ENCODE results near the gene LRRC72. TPM values are rescaled to one million over a fixed set of nuclear protein-coding genes. Genes with fewer than 3 reads are reported as not detected.

Gene LRRC72
- total and polyA plus RNA-seq, 7 experiments from 2014 or later: not detected

DNA sequence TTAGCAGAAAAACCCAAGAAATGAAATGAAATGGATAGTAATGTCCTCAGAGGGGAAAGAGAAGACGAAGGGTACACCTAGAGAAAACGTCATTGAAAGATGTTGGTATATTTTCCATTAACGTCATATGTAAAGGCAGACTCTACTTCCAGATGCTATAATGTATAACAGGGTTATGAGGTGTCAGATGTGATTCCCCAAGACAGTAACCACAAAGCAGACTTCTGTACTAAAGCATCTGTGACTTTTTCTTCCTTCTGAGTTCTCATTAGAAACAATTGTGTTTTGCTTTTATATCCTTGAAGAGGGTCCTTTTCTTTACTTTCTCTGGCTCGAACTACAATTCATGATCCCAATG, 37.4 kb downstream of the LRRC72 start:
- intact Hi-C loops (cut with micrococcal nuclease): no loop called here
- no peaks in the 10 kb centered on the region for H3K27me3 ChIP-seq (ENCODE audit: control insufficient read depth in 2 of 2, insufficient read depth in 2 of 2, low read length in 2 of 2)
- Mint-ChIP-seq H3K27ac (peak overlapping the region in 5 of 9 donors; percentile 2 to 93 (median 85)), H3K9me3 (no peaks in the 10 kb centered on the region), H3K27me3 (peaks cover 0 to 7% (median 4%) of the 10 kb centered on the region in 5 donors), H3K4me3 (peak overlapping the region in 6 of 10 donors; percentile 81 to 95 (median 89)), H3K4me1 (peaks cover 4 to 31% (median 23%) of the 10 kb centered on the region in 7 donors), H3K36me3 (no peaks in the 10 kb centered on the region)
- no peaks in the 10 kb centered on the region for H3K9me3 ChIP-seq (ENCODE audit: control insufficient read depth in 2 of 3, low read length in 3 of 3)
- H3K4me3 ChIP-seq (ENCODE audit: low read length): no peak overlapping the region
- ChIA-PET POLR2A (interaction anchor here (0.6 kb wide), 1 partner anchor 55 kb away, joined by 4 read pairs; no protein-coding TSS in a partner anchor), CTCF (interaction anchor here (0.6 to 2.3 kb wide), 8 partner anchors 58 to 486 kb away, joined by 3 to 28 read pairs (median 4); partner anchors contain the start of gene CRPPA)
- ATAC-seq (peak; percentile 45), DNase-seq (peak in 1 of 9 donors; percentile 5)
- no peak overlapping the region for H3K27ac ChIP-seq (ENCODE audit: low read depth, low read length)
- H3K4me1 ChIP-seq (ENCODE audit: control insufficient read depth in 2 of 2, insufficient read depth in 2 of 2, low read length in 2 of 2): peaks cover 0 to 5% of the 10 kb centered on the region in 2 donors
- H3K36me3 ChIP-seq (ENCODE audit: control insufficient read depth in 2 of 3, insufficient read depth in 3 of 3, low read length in 3 of 3): no peaks in the 10 kb centered on the region

DNA sequence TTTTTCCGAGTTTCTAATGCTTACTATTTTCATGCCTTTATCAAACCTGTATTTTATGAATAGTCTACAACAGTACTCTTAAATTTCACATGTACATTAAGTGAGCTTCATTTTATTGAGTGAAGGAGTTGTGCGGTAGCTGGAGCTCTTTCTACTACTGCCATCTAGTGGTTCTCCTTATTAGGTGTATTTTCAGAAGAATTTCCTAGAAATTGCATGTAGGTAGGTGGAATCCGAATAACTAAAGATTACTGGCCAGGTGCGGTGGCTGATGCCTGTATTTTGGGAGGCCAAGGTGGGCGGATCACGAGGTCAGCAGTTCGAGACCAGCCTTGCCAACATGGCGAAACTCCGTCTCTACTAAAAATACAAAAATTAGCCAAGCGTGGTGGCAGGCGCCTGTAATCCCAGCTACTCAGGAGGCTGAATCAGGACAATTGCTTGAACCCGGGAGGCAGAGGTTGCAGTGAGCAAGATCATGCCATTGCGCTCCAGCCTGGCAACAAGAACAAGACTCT, 38.3 kb downstream of the LRRC72 start:
- Mint-ChIP-seq H3K27me3 (peaks cover 0 to 7% (median 4%) of the 10 kb centered on the region in 5 donors), H3K4me1 (peaks cover 4 to 31% (median 23%) of the 10 kb centered on the region in 7 donors), H3K27ac (peak overlapping the region in 3 of 9 donors; percentile 17 to 93 (median 41)), H3K9me3 (no peaks in the 10 kb centered on the region), H3K4me3 (peak overlapping the region in 8 of 10 donors; percentile 8 to 95 (median 48)), H3K36me3 (no peaks in the 10 kb centered on the region)
- intact Hi-C loops (cut with micrococcal nuclease): loop anchor here (1.0 kb wide), 2 partner anchors 133 to 487 kb away; no protein-coding TSS in a partner anchor
- no peaks in the 10 kb centered on the region for H3K9me3 ChIP-seq (ENCODE audit: control insufficient read depth in 2 of 3, low read length in 3 of 3)
- H3K4me1 ChIP-seq (ENCODE audit: control insufficient read depth in 2 of 2, insufficient read depth in 2 of 2, low read length in 2 of 2): peaks cover 0 to 5% of the 10 kb centered on the region in 2 donors
- no peak overlapping the region for H3K27ac ChIP-seq (ENCODE audit: low read depth, low read length)
- no peaks in the 10 kb centered on the region for H3K36me3 ChIP-seq (ENCODE audit: control insufficient read depth in 2 of 3, insufficient read depth in 3 of 3, low read length in 3 of 3)
- ChIA-PET POLR2A (no interaction called here), CTCF (interaction anchor here (0.6 to 2.3 kb wide), 18 partner anchors 11 to 884 kb away, joined by 3 to 28 read pairs (median 3); partner anchors contain the start of gene CRPPA)
- DNase-seq (peak in 6 of 9 donors; percentile 24 to 59 (median 52)), ATAC-seq (peak; percentile 73)
- no peak overlapping the region for H3K4me3 ChIP-seq (ENCODE audit: low read length)
- H3K27me3 ChIP-seq (ENCODE audit: control insufficient read depth in 2 of 2, insufficient read depth in 2 of 2, low read length in 2 of 2): no peaks in the 10 kb centered on the region

DNA sequence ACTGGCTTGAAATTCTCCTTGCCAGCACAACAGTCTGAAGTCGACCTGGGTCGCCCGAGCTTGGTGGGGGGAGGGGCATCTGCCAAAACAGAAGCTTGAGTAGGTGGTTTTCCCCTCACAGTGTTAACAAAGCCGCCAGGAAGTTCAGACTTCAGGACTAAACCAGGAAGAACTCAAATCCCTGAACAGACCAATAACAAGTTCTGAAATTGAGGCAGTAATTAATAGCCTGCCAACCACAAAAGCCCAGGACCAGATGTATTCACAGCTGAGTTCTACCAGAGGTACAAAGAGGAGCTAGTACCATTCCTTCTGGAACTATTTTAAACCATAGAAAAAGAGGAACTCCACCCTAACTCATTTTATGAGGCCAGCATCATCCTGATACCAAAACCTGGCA, 45.3 kb downstream of the LRRC72 start:
- peaks cover 0 to 3% (median 0%) of the 10 kb centered on the region in 11 donors for H3K9me3 Mint-ChIP-seq
- H3K27ac Mint-ChIP-seq: no peak overlapping the region
- Histone ChIP-seq H3K27ac (ENCODE audit: low read depth, low read length) (no peak overlapping the region), H3K4me1 (ENCODE audit: control insufficient read depth in 2 of 2, insufficient read depth in 2 of 2, low read length in 2 of 2) (no peaks in the 10 kb centered on the region), H3K4me3 (ENCODE audit: low read length) (no peak overlapping the region), H3K36me3 (ENCODE audit: control insufficient read depth in 2 of 3, insufficient read depth in 3 of 3, low read length in 3 of 3) (no peaks in the 10 kb centered on the region), H3K27me3 (ENCODE audit: control insufficient read depth in 2 of 2, insufficient read depth in 2 of 2, low read length in 2 of 2) (no peaks in the 10 kb centered on the region), H3K9me3 (ENCODE audit: control insufficient read depth in 2 of 3, low read length in 3 of 3) (no peaks in the 10 kb centered on the region)
- intact Hi-C loops (cut with micrococcal nuclease): no loop called here
- peaks cover 0 to 7% (median 6%) of the 10 kb centered on the region in 5 donors for H3K27me3 Mint-ChIP-seq
- H3K4me1 Mint-ChIP-seq: no peaks in the 10 kb centered on the region
- peaks cover 0 to 5% (median 0%) of the 10 kb centered on the region in 5 donors for H3K36me3 Mint-ChIP-seq
- DNase-seq (no peak), ATAC-seq (no peak)
- CTCF ChIA-PET: interaction anchor here (1.2 kb wide), 1 partner anchor 495 kb away, joined by 5 read pairs; no protein-coding TSS in a partner anchor
- POLR2A ChIA-PET: no interaction called here
- H3K4me3 Mint-ChIP-seq: no peak overlapping the region

DNA sequence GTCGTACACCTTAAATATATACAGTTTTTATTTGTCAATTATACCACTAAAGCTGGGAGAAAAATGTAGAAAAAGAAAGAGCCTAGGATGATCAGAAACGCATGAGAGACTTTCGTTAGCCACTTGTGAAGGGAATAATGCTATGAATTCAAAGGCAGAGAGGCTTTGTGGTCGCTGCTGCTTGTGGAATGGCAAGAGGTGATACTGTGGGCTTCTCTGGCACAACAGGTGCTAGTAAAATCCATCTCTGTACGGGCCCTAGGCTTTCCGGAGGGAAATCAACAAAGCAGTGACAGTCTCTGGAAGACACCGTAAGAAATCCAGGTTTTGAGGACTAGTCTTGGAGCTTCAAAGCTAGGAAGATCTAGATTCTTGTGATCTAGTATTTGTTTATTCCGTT, 52.6 kb downstream of the LRRC72 start:
- H3K9me3 Mint-ChIP-seq: no peaks in the 10 kb centered on the region
- H3K4me3 Mint-ChIP-seq: no peak overlapping the region
- intact Hi-C loops (cut with micrococcal nuclease): no loop called here
- Histone ChIP-seq H3K27me3 (ENCODE audit: control insufficient read depth in 2 of 2, insufficient read depth in 2 of 2, low read length in 2 of 2) (no peaks in the 10 kb centered on the region), H3K36me3 (ENCODE audit: control insufficient read depth in 2 of 3, insufficient read depth in 3 of 3, low read length in 3 of 3) (no peaks in the 10 kb centered on the region), H3K4me1 (ENCODE audit: control insufficient read depth in 2 of 2, insufficient read depth in 2 of 2, low read length in 2 of 2) (no peaks in the 10 kb centered on the region), H3K27ac (ENCODE audit: low read depth, low read length) (no peak overlapping the region), H3K4me3 (ENCODE audit: low read length) (no peak overlapping the region), H3K9me3 (ENCODE audit: control insufficient read depth in 2 of 3, low read length in 3 of 3) (no peaks in the 10 kb centered on the region)
- peaks cover 0 to 11% (median 2%) of the 10 kb centered on the region in 5 donors for H3K27me3 Mint-ChIP-seq
- no peaks in the 10 kb centered on the region for H3K4me1 Mint-ChIP-seq
- POLR2A ChIA-PET: no interaction called here
- ATAC-seq: no peak
- DNase-seq: no peak
- CTCF ChIA-PET: no interaction called here
- no peaks in the 10 kb centered on the region for H3K36me3 Mint-ChIP-seq
- H3K27ac Mint-ChIP-seq: no peak overlapping the region

DNA sequence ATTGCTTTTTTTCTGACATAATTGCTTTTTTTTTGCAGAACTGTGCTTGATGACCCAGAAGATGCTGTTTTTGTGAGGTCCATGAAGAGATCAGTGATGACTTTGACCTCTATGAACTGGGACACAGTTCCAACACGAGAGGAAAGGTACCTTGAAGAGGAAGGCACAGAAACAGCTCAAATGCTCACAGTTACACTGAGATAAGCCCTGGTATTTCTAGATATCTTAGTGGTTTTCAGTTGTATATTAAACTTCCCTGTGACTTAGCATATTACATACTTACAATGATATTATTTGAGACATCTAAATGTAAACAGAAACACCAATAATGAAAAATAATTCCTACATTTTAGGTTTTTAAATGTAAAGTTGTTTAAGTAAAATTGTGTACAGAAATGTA, 54.7 kb downstream of the LRRC72 start:
- CTCF ChIA-PET: no interaction called here
- peaks cover 0 to 1% (median 0%) of the 10 kb centered on the region in 7 donors for H3K4me1 Mint-ChIP-seq
- intact Hi-C loops (cut with micrococcal nuclease): no loop called here

DNA sequence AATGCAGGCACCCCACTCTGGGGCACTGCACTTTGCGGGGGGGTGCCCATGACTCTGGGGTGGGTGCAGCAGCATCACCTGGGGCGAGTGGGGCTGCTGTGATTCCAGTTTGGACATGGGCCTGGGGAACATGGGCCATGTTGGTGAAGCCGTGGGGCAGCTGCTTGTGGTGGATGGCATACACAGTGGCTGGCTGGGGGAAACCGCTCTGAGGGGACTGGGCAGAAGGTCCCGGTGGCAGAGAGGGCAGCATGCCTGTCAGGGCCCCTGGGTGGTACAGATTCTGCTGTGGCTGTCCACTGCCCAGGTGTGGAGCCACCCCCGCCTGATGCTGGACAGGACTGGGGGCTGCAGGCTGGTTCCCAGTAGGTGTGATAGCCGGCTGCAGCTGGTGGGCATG, 57.2 kb downstream of the LRRC72 start:
- Histone ChIP-seq H3K4me3 (ENCODE audit: low read length) (no peak overlapping the region), H3K36me3 (ENCODE audit: control insufficient read depth in 2 of 3, insufficient read depth in 3 of 3, low read length in 3 of 3) (no peaks in the 10 kb centered on the region), H3K9me3 (ENCODE audit: control insufficient read depth in 2 of 3, low read length in 3 of 3) (no peaks in the 10 kb centered on the region), H3K27me3 (ENCODE audit: control insufficient read depth in 2 of 2, insufficient read depth in 2 of 2, low read length in 2 of 2) (no peaks in the 10 kb centered on the region), H3K27ac (ENCODE audit: low read depth, low read length) (no peak overlapping the region), H3K4me1 (ENCODE audit: control insufficient read depth in 2 of 2, insufficient read depth in 2 of 2, low read length in 2 of 2) (no peaks in the 10 kb centered on the region)
- POLR2A ChIA-PET: no interaction called here
- Mint-ChIP-seq H3K4me1 (peaks cover 0 to 3% (median 0%) of the 10 kb centered on the region in 7 donors), H3K27me3 (peaks cover 0 to 10% (median 2%) of the 10 kb centered on the region in 5 donors), H3K9me3 (peaks cover 0 to 3% (median 0%) of the 10 kb centered on the region in 11 donors), H3K36me3 (peaks cover 0 to 3% (median 0%) of the 10 kb centered on the region in 5 donors), H3K27ac (no peak overlapping the region), H3K4me3 (no peak overlapping the region)
- intact Hi-C loops (cut with micrococcal nuclease): no loop called here
- CTCF ChIA-PET: no interaction called here
- ATAC-seq: no peak
- no peak for DNase-seq

More for the DNA sequence above, 54.7 kb downstream of the LRRC72 start:
- ATAC-seq (no peak), DNase-seq (no peak)
- H3K4me3 ChIP-seq (ENCODE audit: low read length): no peak overlapping the region
- H3K9me3 ChIP-seq (ENCODE audit: control insufficient read depth in 2 of 3, low read length in 3 of 3): no peaks in the 10 kb centered on the region
- Mint-ChIP-seq H3K36me3 (peaks cover 0 to 3% (median 0%) of the 10 kb centered on the region in 5 donors), H3K4me3 (no peak overlapping the region), H3K27me3 (peaks cover 0 to 11% (median 2%) of the 10 kb centered on the region in 5 donors), H3K9me3 (peaks cover 0 to 3% (median 0%) of the 10 kb centered on the region in 11 donors), H3K27ac (no peak overlapping the region)
- no peaks in the 10 kb centered on the region for H3K4me1 ChIP-seq (ENCODE audit: control insufficient read depth in 2 of 2, insufficient read depth in 2 of 2, low read length in 2 of 2)
- POLR2A ChIA-PET: interaction anchor here (0.6 kb wide), 1 partner anchor 1343 kb away, joined by 3 read pairs; no protein-coding TSS in a partner anchor
- no peaks in the 10 kb centered on the region for H3K36me3 ChIP-seq (ENCODE audit: control insufficient read depth in 2 of 3, insufficient read depth in 3 of 3, low read length in 3 of 3)
- no peak overlapping the region for H3K27ac ChIP-seq (ENCODE audit: low read depth, low read length)
- no peaks in the 10 kb centered on the region for H3K27me3 ChIP-seq (ENCODE audit: control insufficient read depth in 2 of 2, insufficient read depth in 2 of 2, low read length in 2 of 2)

DNA sequence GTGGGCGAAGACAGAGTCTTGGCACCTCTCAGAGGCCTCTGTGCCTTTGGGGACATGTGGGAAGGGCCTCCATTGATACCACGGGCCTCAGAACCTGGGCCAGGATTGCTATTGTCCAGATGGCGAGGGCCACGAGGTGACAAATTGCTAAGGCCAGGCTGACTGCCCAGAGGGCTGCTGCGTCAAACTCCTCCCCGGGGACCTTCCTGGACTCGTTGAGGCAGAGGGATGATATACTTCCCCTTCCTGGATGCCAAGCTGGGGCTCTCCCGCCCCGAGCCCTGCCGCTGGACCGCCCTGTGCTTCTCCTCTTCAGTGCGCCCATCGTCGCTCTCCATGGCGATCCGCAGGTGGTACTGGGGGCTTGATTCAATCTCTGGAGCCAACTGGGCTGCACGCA, 58.9 kb downstream of the LRRC72 start:
- Histone ChIP-seq H3K27ac (ENCODE audit: low read depth, low read length) (no peak overlapping the region), H3K36me3 (ENCODE audit: control insufficient read depth in 2 of 3, insufficient read depth in 3 of 3, low read length in 3 of 3) (no peaks in the 10 kb centered on the region), H3K27me3 (ENCODE audit: control insufficient read depth in 2 of 2, insufficient read depth in 2 of 2, low read length in 2 of 2) (no peaks in the 10 kb centered on the region), H3K9me3 (ENCODE audit: control insufficient read depth in 2 of 3, low read length in 3 of 3) (no peaks in the 10 kb centered on the region), H3K4me3 (ENCODE audit: low read length) (no peak overlapping the region), H3K4me1 (ENCODE audit: control insufficient read depth in 2 of 2, insufficient read depth in 2 of 2, low read length in 2 of 2) (no peaks in the 10 kb centered on the region)
- Mint-ChIP-seq H3K4me3 (no peak overlapping the region), H3K27ac (no peak overlapping the region), H3K4me1 (peaks cover 0 to 3% (median 0%) of the 10 kb centered on the region in 7 donors), H3K9me3 (peaks cover 0 to 3% (median 0%) of the 10 kb centered on the region in 11 donors), H3K36me3 (peaks cover 0 to 3% (median 0%) of the 10 kb centered on the region in 5 donors), H3K27me3 (peaks cover 0 to 9% (median 0%) of the 10 kb centered on the region in 5 donors)
- ATAC-seq (no peak), DNase-seq (no peak)
- intact Hi-C loops (cut with micrococcal nuclease): no loop called here
- POLR2A ChIA-PET: no interaction called here
- CTCF ChIA-PET: no interaction called here
